Measurements from ENCODE around the gene CCR7. TPM values are rescaled to one million over a fixed set of nuclear protein-coding genes. Genes with fewer than 3 reads are reported as not detected.

CCR7 gene, protein sequence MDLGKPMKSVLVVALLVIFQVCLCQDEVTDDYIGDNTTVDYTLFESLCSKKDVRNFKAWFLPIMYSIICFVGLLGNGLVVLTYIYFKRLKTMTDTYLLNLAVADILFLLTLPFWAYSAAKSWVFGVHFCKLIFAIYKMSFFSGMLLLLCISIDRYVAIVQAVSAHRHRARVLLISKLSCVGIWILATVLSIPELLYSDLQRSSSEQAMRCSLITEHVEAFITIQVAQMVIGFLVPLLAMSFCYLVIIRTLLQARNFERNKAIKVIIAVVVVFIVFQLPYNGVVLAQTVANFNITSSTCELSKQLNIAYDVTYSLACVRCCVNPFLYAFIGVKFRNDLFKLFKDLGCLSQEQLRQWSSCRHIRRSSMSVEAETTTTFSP
- not detected in 2 replicates for total RNA-seq

DNA sequence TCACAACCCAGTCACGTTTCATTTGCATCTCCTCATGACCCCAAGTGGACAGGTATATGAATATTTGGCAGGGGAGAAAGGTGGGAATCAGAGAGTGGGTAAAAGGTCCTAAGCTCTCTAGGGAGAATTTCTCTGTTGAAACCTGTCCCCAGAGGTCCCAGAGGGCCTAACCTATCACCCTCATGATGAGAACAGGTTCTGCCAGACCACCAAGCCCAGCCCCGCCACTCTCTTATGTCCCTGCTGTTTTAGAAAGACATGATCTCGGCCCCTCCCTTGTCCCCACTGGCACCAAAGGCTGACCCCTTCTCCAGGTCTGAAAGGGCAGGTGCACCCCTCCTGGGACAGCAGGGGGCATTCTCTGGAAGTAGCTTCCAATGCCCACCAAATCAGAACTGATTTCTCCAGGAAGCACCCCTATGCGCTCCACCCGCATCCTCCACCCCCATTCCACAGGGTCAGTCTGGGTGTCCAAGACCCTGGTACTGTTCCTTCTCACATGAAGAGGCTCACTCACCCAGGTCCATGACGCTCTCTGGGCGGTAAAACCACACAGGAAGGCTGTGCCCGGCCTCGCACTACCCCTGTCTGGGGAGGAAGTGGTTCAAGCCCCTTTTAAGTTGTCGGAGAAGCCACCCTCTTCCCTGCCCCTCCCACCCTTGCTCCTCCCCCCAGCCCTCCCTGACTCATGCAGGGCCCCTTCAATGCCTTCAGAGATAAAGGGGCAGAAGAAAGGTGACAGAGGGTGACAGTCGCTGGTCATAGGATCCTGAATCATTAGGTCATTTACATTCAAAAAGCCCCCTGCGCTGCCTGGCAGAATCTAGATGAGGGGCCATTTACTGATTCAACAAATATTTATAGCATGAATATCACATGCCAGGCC, at the start of gene CCR7:
Gene CCR7, minus strand, starts transcription at position 590 of the 886 bp plus-strand sequence. Its CDS starts 63 bp downstream, at position 527.

Other genes with a start within 250 kb of the CCR7 start
- gene GJD3, start 200.7 kb downstream of the CCR7 start, total RNA-seq, result 4.2 TPM in 1 of 2 replicates, not detected in the other
- 134 and 144 TPM in 2 replicates for gene TOP2A, start 147.6 kb downstream of the CCR7 start, total RNA-seq
- 111 and 122 TPM in 2 replicates for gene IGFBP4, start 122.0 kb downstream of the CCR7 start, total RNA-seq
- gene TNS4, start 63.8 kb downstream of the CCR7 start, total RNA-seq, result 0.53 TPM in 1 of 2 replicates, not detected in the other
- 85.4 and 86.6 TPM in 2 replicates for gene SMARCE1, start 82.3 kb upstream of the CCR7 start, total RNA-seq
- not detected in 2 replicates for gene KRT222, start 99.7 kb upstream of the CCR7 start, total RNA-seq
- not detected in 2 replicates for gene KRT24, start 138.3 kb upstream of the CCR7 start, total RNA-seq
- gene KRT25, start 189.9 kb upstream of the CCR7 start, total RNA-seq, result not detected in 2 replicates
- not detected in 2 replicates for gene KRT26, start 206.7 kb upstream of the CCR7 start, total RNA-seq
- not detected in 2 replicates for gene KRT27, start 217.1 kb upstream of the CCR7 start, total RNA-seq
- gene KRT28, start 234.5 kb upstream of the CCR7 start, total RNA-seq, result not detected in 2 replicates